ENCODE data around the gene HECW1.
"Not testable (repeated sequence)": the region's sequence is repeated elsewhere in the genome, so short reads cannot be mapped to it uniquely, and the experiment has no call there.

DNA sequence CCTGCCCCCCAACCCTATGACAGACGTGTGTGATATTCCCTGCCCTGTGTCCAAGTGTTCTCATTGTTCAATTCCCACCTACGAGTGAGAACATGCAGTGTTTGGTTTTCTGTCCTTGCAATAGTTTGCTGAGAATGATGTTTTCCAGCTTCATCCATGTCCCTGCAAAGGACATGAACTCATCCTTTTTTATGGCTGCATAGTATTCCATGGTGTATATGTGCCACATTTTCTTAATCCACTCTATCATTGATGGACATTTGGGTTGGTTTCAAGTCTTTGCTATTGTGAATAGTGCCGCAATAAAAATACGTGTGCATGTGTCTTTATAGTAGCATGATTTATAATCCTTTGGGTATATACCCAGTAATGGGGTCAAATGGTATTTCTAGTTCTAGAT, 231.0 kb downstream of the HECW1 start:
- TF ChIP-seq, protein P1, sequence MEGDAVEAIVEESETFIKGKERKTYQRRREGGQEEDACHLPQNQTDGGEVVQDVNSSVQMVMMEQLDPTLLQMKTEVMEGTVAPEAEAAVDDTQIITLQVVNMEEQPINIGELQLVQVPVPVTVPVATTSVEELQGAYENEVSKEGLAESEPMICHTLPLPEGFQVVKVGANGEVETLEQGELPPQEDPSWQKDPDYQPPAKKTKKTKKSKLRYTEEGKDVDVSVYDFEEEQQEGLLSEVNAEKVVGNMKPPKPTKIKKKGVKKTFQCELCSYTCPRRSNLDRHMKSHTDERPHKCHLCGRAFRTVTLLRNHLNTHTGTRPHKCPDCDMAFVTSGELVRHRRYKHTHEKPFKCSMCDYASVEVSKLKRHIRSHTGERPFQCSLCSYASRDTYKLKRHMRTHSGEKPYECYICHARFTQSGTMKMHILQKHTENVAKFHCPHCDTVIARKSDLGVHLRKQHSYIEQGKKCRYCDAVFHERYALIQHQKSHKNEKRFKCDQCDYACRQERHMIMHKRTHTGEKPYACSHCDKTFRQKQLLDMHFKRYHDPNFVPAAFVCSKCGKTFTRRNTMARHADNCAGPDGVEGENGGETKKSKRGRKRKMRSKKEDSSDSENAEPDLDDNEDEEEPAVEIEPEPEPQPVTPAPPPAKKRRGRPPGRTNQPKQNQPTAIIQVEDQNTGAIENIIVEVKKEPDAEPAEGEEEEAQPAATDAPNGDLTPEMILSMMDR (conservative IDR thresholded peaks at IDR 0.05; ENCODE audit: low read length) = not testable (repeated sequence)
- TF ChIP-seq EZH2phosphoT487 (IDR thresholded peaks at IDR 0.05; ENCODE audit: borderline replicate concordance) = not testable (repeated sequence)
